Measurements from ENCODE around the gene AVPR2. TPM values are rescaled to one million over a fixed set of nuclear protein-coding genes. Genes with fewer than 3 reads are reported as not detected.

Gene AVPR2
- total RNA-seq, 1 donor from 2014 or later: not detected

DNA sequence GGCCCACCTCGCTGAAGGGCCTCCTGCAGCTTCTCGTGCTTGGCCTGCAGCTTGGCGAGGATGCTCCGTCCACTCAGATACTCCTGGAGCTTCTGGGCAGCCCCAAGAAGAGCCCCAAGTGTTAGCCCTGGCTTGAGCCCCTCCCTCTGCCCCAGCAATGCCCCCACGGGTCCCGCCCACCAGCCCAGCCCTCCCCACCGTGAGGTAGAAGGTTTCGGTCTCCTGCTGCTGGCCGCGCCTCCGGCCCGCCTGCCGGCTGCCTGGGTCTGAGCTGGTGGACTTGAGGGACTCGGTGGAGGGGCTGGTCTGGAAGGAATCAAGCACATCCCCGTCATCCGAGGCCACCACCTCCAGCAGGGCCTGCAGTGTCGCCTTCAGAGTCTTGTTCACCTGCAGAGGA is 8.7 kb downstream of the AVPR2 start:
- H3K27me3 Mint-ChIP-seq: no peaks in the 10 kb centered on the region
- H3K4me3 Mint-ChIP-seq (ENCODE audit: low read depth): no peak overlapping the region
- TF ChIP-seq, protein P1, sequence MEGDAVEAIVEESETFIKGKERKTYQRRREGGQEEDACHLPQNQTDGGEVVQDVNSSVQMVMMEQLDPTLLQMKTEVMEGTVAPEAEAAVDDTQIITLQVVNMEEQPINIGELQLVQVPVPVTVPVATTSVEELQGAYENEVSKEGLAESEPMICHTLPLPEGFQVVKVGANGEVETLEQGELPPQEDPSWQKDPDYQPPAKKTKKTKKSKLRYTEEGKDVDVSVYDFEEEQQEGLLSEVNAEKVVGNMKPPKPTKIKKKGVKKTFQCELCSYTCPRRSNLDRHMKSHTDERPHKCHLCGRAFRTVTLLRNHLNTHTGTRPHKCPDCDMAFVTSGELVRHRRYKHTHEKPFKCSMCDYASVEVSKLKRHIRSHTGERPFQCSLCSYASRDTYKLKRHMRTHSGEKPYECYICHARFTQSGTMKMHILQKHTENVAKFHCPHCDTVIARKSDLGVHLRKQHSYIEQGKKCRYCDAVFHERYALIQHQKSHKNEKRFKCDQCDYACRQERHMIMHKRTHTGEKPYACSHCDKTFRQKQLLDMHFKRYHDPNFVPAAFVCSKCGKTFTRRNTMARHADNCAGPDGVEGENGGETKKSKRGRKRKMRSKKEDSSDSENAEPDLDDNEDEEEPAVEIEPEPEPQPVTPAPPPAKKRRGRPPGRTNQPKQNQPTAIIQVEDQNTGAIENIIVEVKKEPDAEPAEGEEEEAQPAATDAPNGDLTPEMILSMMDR (IDR thresholded peaks at IDR 0.05; ENCODE audit: unreplicated experiment): no peak
- DNase-seq (ENCODE audit: low spot score, unreplicated experiment): no peak
- H3K27ac Mint-ChIP-seq: no peak overlapping the region
- peaks cover 1% of the 10 kb centered on the region for H3K36me3 Mint-ChIP-seq (ENCODE audit: insufficient read depth)
- no peaks in the 10 kb centered on the region for H3K4me1 Mint-ChIP-seq (ENCODE audit: low read depth)
- peaks cover 3% of the 10 kb centered on the region for H3K9me3 Mint-ChIP-seq (ENCODE audit: low read depth)

DNA sequence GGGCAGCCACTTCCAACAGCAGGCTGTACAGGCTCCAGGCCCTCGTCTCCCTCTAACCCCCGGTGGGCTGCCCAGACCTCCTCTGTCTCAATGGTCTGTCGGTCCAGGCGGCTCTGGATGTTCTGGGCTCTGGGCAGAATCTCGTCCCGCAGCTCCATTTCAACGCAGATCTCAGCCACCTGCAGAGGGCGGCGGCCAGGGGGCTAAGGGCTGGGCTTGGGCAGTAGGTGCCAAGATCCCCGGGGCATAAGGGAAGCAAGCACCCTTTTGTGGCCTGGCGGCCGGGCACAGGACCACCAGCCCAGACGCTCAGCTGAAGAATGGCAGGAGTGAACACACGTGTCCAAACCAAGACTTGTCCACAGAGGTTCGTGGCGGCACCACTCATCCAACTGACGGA is 9.2 kb downstream of the AVPR2 start:
- H3K27me3 Mint-ChIP-seq: no peaks in the 10 kb centered on the region
- TF ChIP-seq, protein P1 (IDR thresholded peaks at IDR 0.05; ENCODE audit: unreplicated experiment): no peak
- DNase-seq (ENCODE audit: low spot score, unreplicated experiment): no peak
- no peaks in the 10 kb centered on the region for H3K4me1 Mint-ChIP-seq (ENCODE audit: low read depth)
- H3K36me3 Mint-ChIP-seq (ENCODE audit: insufficient read depth): peaks cover 1% of the 10 kb centered on the region
- H3K27ac Mint-ChIP-seq: no peak overlapping the region
- H3K4me3 Mint-ChIP-seq (ENCODE audit: low read depth): no peak overlapping the region
- peaks cover 3% of the 10 kb centered on the region for H3K9me3 Mint-ChIP-seq (ENCODE audit: low read depth)

DNA sequence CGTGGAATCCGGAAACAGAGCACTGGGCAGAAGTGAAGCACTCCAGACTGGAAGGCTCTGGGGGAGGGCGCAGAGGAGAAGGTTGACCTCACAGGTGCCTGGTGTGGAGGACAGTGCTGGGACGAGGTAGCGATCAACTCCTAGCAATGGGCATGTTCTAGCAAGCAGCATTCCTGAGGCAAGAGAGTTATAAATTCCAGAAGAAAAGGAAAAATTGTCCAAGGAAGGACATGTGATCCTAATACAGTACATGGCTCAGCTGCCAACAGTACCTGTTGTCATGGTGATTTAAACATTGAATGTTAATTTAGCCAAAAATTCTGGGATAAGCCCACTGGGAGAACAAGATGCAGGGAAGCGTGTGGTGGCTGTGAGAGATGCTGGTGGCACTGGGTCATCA is 13.4 kb downstream of the AVPR2 start:
- Mint-ChIP-seq H3K27me3 (no peaks in the 10 kb centered on the region), H3K4me3 (ENCODE audit: low read depth) (no peak overlapping the region), H3K27ac (no peak overlapping the region), H3K36me3 (ENCODE audit: insufficient read depth) (peaks cover 1% of the 10 kb centered on the region), H3K9me3 (ENCODE audit: low read depth) (no peaks in the 10 kb centered on the region), H3K4me1 (ENCODE audit: low read depth) (no peaks in the 10 kb centered on the region)
- TF ChIP-seq, protein P1 (IDR thresholded peaks at IDR 0.05; ENCODE audit: unreplicated experiment): no peak
- no peak for DNase-seq (ENCODE audit: low spot score, unreplicated experiment)

DNA sequence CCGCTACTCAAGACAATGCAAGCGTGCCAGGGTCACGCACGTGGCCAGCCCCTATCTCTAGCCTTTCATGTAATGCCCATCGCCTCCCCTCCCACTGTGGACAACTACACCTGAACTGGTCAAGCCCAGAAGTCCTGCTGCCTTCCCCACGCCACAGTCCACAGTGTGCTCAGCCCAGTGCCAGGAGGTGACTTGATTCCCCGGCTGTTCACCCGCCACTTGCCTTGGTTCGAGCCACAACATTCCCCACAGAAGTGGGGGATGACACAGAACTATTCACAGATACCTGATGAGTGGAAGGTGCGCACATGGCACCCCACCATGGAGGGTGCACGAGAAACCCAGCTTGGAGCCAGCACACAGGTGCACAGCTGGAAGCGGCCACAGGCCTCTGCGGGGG is 14.8 kb downstream of the AVPR2 start:
- Mint-ChIP-seq H3K9me3 (ENCODE audit: low read depth) (no peaks in the 10 kb centered on the region), H3K27ac (no peak overlapping the region), H3K4me3 (ENCODE audit: low read depth) (no peak overlapping the region), H3K4me1 (ENCODE audit: low read depth) (no peaks in the 10 kb centered on the region), H3K27me3 (no peaks in the 10 kb centered on the region), H3K36me3 (ENCODE audit: insufficient read depth) (peaks cover 1% of the 10 kb centered on the region)
- no peak for DNase-seq (ENCODE audit: low spot score, unreplicated experiment)
- TF ChIP-seq, protein P1 (IDR thresholded peaks at IDR 0.05; ENCODE audit: unreplicated experiment): no peak

DNA sequence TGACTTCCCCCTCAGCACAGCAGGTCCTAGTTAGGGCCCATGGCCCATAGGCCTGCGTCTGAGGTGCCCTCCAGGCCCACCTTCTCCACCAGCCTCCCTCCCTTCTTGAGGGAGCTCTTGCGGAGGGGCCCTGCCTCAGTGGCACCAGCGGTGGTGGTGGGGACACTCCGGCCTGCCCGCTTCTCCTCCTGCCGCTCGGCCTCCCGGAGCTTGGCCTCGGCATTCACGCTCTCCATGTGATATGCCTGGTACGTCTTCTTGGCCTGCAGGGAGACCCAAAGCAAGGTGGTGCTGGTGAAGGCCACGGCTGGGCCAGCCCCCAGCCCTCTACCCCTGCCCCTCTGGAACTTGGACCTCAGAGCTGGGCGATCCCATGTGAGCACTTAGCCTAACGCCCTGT is 16.1 kb downstream of the AVPR2 start:
- DNase-seq (ENCODE audit: low spot score, unreplicated experiment): no peak
- Mint-ChIP-seq H3K27ac (no peak overlapping the region), H3K36me3 (ENCODE audit: insufficient read depth) (peaks cover 1% of the 10 kb centered on the region), H3K27me3 (no peaks in the 10 kb centered on the region), H3K4me1 (ENCODE audit: low read depth) (no peaks in the 10 kb centered on the region), H3K4me3 (ENCODE audit: low read depth) (no peak overlapping the region), H3K9me3 (ENCODE audit: low read depth) (no peaks in the 10 kb centered on the region)
- TF ChIP-seq, protein P1 (IDR thresholded peaks at IDR 0.05; ENCODE audit: unreplicated experiment): no peak

Measured in progenitor cell of endocrine pancreas (in vitro differentiated cells).